ENCODE data around the gene DENND2A. TPM values are rescaled to one million over a fixed set of nuclear protein-coding genes. Genes with fewer than 3 reads are reported as not detected.

DENND2A gene
- total and polyA plus RNA-seq, 4 donors = 1.2 to 7.4 (median 2.3) TPM

DNA sequence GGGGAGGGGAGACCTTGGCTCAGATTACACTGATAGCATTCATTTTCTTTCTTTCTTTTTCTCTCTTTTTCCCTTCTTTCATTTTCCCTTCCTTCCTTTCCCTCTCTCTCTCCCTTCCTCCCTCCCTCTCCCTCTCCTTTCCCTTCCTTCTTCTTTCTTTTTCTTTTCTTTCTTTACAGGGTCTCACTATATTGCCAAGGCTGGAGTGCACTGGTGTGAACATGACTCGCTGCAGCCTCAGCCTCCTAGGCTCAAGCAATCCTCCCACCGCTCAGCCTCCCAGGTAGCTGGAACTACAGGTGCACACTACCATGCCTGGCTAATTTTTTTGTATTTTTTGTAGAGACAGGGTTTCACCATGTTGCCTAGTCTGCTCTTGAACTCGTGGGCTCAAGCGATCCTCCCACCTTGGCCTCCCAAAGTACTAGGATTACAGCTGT is 88.4 kb downstream of the DENND2A start:
- no peaks in the 10 kb centered on the region for H3K9me3 ChIP-seq (ENCODE audit: control insufficient read depth in 4 of 4, low read length in 3 of 4)
- no peak for DNase-seq (ENCODE audit: low spot score)
- H3K27ac ChIP-seq (ENCODE audit: low read depth in 1 of 2, low read length in 2 of 2) = no peak overlapping the region
- H3K9ac ChIP-seq (ENCODE audit: low read depth in 1 of 2, low read length in 2 of 2) = no peak overlapping the region
- no peak overlapping the region for H3K4me3 ChIP-seq (ENCODE audit: low read depth in 1 of 3, low read length in 3 of 3)
- TF ChIP-seq RXRA (IDR thresholded peaks at IDR 0.05) (no peak), FOXA2 (IDR thresholded peaks at IDR 0.05) (no peak), HNF4A (conservative IDR thresholded peaks at IDR 0.05) (no peak), EGR1 (IDR thresholded peaks at IDR 0.05; ENCODE audit: low read depth in 2 of 2) (no peak)
- TF ChIP-seq, protein P1, sequence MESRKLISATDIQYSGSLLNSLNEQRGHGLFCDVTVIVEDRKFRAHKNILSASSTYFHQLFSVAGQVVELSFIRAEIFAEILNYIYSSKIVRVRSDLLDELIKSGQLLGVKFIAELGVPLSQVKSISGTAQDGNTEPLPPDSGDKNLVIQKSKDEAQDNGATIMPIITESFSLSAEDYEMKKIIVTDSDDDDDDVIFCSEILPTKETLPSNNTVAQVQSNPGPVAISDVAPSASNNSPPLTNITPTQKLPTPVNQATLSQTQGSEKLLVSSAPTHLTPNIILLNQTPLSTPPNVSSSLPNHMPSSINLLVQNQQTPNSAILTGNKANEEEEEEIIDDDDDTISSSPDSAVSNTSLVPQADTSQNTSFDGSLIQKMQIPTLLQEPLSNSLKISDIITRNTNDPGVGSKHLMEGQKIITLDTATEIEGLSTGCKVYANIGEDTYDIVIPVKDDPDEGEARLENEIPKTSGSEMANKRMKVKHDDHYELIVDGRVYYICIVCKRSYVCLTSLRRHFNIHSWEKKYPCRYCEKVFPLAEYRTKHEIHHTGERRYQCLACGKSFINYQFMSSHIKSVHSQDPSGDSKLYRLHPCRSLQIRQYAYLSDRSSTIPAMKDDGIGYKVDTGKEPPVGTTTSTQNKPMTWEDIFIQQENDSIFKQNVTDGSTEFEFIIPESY (IDR thresholded peaks at IDR 0.05) = no peak
- TF ChIP-seq, protein P2, sequence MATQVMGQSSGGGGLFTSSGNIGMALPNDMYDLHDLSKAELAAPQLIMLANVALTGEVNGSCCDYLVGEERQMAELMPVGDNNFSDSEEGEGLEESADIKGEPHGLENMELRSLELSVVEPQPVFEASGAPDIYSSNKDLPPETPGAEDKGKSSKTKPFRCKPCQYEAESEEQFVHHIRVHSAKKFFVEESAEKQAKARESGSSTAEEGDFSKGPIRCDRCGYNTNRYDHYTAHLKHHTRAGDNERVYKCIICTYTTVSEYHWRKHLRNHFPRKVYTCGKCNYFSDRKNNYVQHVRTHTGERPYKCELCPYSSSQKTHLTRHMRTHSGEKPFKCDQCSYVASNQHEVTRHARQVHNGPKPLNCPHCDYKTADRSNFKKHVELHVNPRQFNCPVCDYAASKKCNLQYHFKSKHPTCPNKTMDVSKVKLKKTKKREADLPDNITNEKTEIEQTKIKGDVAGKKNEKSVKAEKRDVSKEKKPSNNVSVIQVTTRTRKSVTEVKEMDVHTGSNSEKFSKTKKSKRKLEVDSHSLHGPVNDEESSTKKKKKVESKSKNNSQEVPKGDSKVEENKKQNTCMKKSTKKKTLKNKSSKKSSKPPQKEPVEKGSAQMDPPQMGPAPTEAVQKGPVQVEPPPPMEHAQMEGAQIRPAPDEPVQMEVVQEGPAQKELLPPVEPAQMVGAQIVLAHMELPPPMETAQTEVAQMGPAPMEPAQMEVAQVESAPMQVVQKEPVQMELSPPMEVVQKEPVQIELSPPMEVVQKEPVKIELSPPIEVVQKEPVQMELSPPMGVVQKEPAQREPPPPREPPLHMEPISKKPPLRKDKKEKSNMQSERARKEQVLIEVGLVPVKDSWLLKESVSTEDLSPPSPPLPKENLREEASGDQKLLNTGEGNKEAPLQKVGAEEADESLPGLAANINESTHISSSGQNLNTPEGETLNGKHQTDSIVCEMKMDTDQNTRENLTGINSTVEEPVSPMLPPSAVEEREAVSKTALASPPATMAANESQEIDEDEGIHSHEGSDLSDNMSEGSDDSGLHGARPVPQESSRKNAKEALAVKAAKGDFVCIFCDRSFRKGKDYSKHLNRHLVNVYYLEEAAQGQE (IDR thresholded peaks at IDR 0.05) = no peak
- H3K27me3 ChIP-seq (ENCODE audit: control insufficient read depth in 4 of 4, insufficient read depth in 4 of 4, low read length in 3 of 4) = no peaks in the 10 kb centered on the region
- 95% methylated on average over 4 of the region's 4 CpGs for WGBS
- no peaks in the 10 kb centered on the region for H3K36me3 ChIP-seq (ENCODE audit: control insufficient read depth in 4 of 4, insufficient read depth in 3 of 4, low read depth in 1 of 4, low read length in 3 of 4)
- H3K4me1 ChIP-seq (ENCODE audit: control insufficient read depth in 4 of 4, insufficient read depth in 4 of 4, low read length in 3 of 4) = no peaks in the 10 kb centered on the region

DNA sequence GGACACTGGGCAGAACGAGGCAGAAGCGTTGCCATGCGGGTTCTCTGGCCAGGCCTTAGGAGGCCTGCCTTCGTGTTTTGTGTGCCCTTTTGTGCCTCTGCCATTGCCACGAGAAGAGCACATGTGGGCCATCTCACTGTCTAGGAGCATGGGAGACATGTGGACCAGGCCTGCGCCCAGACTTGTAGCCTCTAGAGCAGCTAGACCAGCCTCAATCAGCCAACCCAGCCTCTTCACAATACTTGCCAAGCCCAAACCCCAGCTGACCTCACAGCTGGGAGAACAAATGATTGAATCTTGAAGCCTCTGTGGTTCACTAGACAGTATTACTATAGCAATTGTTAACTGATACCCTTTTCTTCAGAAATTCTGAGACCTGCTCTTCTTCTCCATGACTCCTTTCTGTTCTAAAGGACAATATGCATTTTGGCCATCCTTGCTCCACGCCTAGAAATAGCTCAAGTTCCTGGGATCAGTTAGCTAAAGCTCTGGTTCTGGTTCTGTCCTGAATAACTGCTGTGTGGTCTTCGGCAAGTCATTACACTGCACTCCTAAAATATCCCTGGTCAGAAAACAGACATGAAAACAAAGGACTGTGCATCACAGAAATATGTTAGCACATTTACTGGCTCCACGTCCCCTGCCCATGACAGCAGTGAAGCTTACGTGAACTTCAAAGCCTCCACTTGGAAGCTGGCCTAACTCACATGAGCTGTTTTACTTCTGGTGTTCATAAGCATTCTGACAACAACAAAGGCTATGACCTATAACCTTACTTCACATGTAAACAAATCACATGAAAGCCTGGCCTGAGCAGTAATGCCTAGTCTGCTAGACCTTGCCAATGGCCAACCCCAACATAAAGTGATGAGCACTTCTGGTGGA is 89.0 kb downstream of the DENND2A start:
- DNase-seq (ENCODE audit: low spot score) = no peak
- 86% methylated on average over 10 of the region's 10 CpGs for WGBS
- H3K36me3 ChIP-seq (ENCODE audit: control insufficient read depth in 4 of 4, insufficient read depth in 3 of 4, low read depth in 1 of 4, low read length in 3 of 4) = no peaks in the 10 kb centered on the region
- TF ChIP-seq RXRA (IDR thresholded peaks at IDR 0.05) (no peak), JUND (IDR thresholded peaks at IDR 0.05) (no peak), SP1 (IDR thresholded peaks at IDR 0.05) (no peak)
- TF ChIP-seq, protein P1 (IDR thresholded peaks at IDR 0.05) = no peak
- H3K27me3 ChIP-seq (ENCODE audit: control insufficient read depth in 4 of 4, insufficient read depth in 4 of 4, low read length in 3 of 4) = no peaks in the 10 kb centered on the region
- H3K27ac ChIP-seq (ENCODE audit: low read depth in 1 of 2, low read length in 2 of 2) = no peak overlapping the region
- no peaks in the 10 kb centered on the region for H3K9me3 ChIP-seq (ENCODE audit: control insufficient read depth in 4 of 4, low read length in 3 of 4)
- H3K9ac ChIP-seq (ENCODE audit: low read depth in 1 of 2, low read length in 2 of 2) = no peak overlapping the region
- no peaks in the 10 kb centered on the region for H3K4me1 ChIP-seq (ENCODE audit: control insufficient read depth in 4 of 4, insufficient read depth in 4 of 4, low read length in 3 of 4)
- no peak overlapping the region for H3K4me3 ChIP-seq (ENCODE audit: low read depth in 1 of 3, low read length in 3 of 3)

Measured in liver (tissue), 9 donors.